ENCODE measurements around the gene SVEP1.

DNA sequence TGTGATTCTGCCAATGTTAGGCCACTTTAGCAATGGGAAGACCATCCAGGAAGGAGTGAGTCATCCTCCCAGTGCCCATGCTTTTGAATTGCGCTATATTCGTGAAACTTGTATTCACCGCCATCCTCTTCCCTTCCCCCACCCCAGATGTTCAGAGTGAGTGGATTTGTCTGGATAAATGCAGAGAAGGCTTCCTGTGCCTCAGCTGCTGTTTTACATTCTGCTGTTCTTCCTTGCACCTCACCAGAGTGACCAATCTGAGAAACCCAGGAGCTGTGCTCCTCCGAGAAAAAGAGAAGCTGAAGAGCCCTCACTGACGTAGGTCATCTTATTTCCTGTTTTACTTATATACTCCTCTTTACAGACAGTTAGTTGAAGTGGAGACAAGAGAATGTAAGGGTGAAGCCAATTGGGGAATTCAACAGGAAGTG, 24.6 kb upstream of the SVEP1 start:
- TF ChIP-seq, protein P1, sequence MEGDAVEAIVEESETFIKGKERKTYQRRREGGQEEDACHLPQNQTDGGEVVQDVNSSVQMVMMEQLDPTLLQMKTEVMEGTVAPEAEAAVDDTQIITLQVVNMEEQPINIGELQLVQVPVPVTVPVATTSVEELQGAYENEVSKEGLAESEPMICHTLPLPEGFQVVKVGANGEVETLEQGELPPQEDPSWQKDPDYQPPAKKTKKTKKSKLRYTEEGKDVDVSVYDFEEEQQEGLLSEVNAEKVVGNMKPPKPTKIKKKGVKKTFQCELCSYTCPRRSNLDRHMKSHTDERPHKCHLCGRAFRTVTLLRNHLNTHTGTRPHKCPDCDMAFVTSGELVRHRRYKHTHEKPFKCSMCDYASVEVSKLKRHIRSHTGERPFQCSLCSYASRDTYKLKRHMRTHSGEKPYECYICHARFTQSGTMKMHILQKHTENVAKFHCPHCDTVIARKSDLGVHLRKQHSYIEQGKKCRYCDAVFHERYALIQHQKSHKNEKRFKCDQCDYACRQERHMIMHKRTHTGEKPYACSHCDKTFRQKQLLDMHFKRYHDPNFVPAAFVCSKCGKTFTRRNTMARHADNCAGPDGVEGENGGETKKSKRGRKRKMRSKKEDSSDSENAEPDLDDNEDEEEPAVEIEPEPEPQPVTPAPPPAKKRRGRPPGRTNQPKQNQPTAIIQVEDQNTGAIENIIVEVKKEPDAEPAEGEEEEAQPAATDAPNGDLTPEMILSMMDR (IDR thresholded peaks at IDR 0.05; ENCODE audit: low read length) = no peak
- TF ChIP-seq EZH2 (IDR thresholded peaks at IDR 0.05; ENCODE audit: borderline replicate concordance, low read length) = no peak

All from OCI-LY1 (cell line).